Measurements from ENCODE around the gene TSPYL1. TPM values are rescaled to one million over a fixed set of nuclear protein-coding genes. Genes with fewer than 3 reads are reported as not detected.

Gene TSPYL1
- total and polyA plus RNA-seq, 9 of the 15 experiments (the other 6 are each of a cell fraction or from before 2014, with no cell fraction given), result 23.1 to 56.8 (median 37.9) TPM

DNA sequence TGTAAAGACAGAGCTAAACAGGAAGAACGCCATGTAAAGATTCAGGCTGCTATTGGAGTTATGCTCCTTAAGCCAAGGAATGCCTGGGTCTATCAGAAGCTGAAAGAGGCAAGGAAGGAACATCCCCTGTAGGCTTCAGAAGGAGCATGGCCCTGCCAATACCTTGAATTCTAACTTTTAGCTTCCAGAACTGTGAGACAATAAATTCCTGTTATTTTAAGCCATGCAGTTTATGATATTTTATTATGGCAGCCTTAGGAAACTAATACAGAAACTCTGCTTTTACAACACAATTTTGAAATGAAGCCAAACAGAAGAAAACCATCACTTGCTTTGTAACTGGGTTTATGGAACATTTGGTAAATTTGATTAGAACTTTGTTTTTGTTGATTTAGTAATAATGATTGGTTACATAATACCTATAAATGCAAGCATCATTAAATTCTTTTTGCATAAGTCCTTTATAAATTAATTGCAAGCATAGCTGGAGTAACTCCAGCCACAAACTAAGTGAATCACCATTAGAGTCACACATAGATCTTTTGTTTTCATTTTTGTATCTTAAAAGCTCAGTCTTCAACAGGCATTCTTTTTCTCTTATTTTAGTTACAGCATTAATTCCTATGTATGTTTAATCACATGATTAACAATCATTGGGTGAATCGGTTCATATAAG, 33.5 kb upstream of the TSPYL1 start:
- CTCF ChIA-PET (ENCODE audit: low intra/inter-chr PET ratio), result no interaction called here
- POLR2A ChIA-PET, result no interaction called here
- DNase-seq (ENCODE audit: extremely low read depth in 1 of 4, low spot score in 3 of 4) (no peak), ATAC-seq (no peak), FAIRE-seq (no peak)
- WGBS (ENCODE audit: insufficient coverage, low coverage, missing lambda C conversion rate), result 0% methylated on average over 2 of the region's 2 CpGs
- H3K4me1 ChIP-seq (replicated peaks in 1 of 2; ENCODE audit: control insufficient read depth in 2 of 2, insufficient read depth in 2 of 2, low read length in 2 of 2), result no peaks in the 10 kb centered on the region
- no peak overlapping the region for H3K9ac ChIP-seq (ENCODE audit: insufficient read depth in 1 of 2, low read depth in 2 of 2, low read length in 2 of 2)
- no peak overlapping the region for H3K4me3 ChIP-seq
- no peaks in the 10 kb centered on the region for H3K27me3 ChIP-seq (ENCODE audit: control insufficient read depth in 2 of 2, insufficient read depth in 2 of 2, low read length in 2 of 2)
- H4K20me1 ChIP-seq (replicated peaks; ENCODE audit: control insufficient read depth, insufficient read depth, low read length), result no peaks in the 10 kb centered on the region
- H3K36me3 ChIP-seq (ENCODE audit: control insufficient read depth, insufficient read depth, low read length), result no peaks in the 10 kb centered on the region
- no TSS peak for BruUV-seq (replicated peaks)
- H3K79me2 ChIP-seq (ENCODE audit: control insufficient read depth, insufficient read depth, low read length), result no peaks in the 10 kb centered on the region
- in situ Hi-C loops (cut with MboI) (loop anchor here (5.0 kb wide), 1 partner anchor 59 kb away; the partner anchor contains the start of gene DSE), intact Hi-C loops (cut with micrococcal nuclease) (no loop called here)
- no peak overlapping the region for H3K27ac ChIP-seq (ENCODE audit: extremely low read depth, low read depth, low read length)
- H3K4me2 ChIP-seq (ENCODE audit: insufficient read depth, low read length), result no peak overlapping the region
- no peak overlapping the region for H2AFZ ChIP-seq (ENCODE audit: low read depth, low read length)
- no peaks in the 10 kb centered on the region for H3K9me1 ChIP-seq (ENCODE audit: control insufficient read depth, insufficient read depth, low read length)
- no peaks in the 10 kb centered on the region for H3K9me3 ChIP-seq (replicated peaks; ENCODE audit: control insufficient read depth, insufficient read depth, low read depth, low read length)
- TF ChIP-seq MCM7 (IDR thresholded peaks at IDR 0.05) (no peak), NR3C1 (CRISPR knock-in tag; IDR thresholded peaks at IDR 0.05) (no peak), E2F3 (CRISPR knock-in tag; IDR thresholded peaks at IDR 0.05) (no peak)
- TF ChIP-seq, protein P1, sequence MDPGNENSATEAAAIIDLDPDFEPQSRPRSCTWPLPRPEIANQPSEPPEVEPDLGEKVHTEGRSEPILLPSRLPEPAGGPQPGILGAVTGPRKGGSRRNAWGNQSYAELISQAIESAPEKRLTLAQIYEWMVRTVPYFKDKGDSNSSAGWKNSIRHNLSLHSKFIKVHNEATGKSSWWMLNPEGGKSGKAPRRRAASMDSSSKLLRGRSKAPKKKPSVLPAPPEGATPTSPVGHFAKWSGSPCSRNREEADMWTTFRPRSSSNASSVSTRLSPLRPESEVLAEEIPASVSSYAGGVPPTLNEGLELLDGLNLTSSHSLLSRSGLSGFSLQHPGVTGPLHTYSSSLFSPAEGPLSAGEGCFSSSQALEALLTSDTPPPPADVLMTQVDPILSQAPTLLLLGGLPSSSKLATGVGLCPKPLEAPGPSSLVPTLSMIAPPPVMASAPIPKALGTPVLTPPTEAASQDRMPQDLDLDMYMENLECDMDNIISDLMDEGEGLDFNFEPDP (CRISPR knock-in tag; IDR thresholded peaks at IDR 0.05), result no peak
- TF ChIP-seq, protein P2, sequence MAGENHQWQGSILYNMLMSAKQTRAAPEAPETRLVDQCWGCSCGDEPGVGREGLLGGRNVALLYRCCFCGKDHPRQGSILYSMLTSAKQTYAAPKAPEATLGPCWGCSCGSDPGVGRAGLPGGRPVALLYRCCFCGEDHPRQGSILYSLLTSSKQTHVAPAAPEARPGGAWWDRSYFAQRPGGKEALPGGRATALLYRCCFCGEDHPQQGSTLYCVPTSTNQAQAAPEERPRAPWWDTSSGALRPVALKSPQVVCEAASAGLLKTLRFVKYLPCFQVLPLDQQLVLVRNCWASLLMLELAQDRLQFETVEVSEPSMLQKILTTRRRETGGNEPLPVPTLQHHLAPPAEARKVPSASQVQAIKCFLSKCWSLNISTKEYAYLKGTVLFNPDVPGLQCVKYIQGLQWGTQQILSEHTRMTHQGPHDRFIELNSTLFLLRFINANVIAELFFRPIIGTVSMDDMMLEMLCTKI (IDR thresholded peaks at IDR 0.05; ENCODE audit: partially characterized antibody), result no peak
- TF ChIP-seq, protein P3, sequence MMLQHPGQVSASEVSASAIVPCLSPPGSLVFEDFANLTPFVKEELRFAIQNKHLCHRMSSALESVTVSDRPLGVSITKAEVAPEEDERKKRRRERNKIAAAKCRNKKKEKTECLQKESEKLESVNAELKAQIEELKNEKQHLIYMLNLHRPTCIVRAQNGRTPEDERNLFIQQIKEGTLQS (IDR thresholded peaks at IDR 0.05), result no peak
- TF ChIP-seq, protein P3 (CRISPR knock-in tag; conservative IDR thresholded peaks at IDR 0.05), result no peak
- TF ChIP-seq, protein P4, sequence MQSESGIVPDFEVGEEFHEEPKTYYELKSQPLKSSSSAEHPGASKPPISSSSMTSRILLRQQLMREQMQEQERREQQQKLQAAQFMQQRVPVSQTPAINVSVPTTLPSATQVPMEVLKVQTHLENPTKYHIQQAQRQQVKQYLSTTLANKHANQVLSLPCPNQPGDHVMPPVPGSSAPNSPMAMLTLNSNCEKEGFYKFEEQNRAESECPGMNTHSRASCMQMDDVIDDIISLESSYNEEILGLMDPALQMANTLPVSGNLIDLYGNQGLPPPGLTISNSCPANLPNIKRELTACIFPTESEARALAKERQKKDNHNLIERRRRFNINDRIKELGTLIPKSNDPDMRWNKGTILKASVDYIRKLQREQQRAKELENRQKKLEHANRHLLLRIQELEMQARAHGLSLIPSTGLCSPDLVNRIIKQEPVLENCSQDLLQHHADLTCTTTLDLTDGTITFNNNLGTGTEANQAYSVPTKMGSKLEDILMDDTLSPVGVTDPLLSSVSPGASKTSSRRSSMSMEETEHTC (IDR thresholded peaks at IDR 0.05), result no peak
- TF ChIP-seq, protein P5, sequence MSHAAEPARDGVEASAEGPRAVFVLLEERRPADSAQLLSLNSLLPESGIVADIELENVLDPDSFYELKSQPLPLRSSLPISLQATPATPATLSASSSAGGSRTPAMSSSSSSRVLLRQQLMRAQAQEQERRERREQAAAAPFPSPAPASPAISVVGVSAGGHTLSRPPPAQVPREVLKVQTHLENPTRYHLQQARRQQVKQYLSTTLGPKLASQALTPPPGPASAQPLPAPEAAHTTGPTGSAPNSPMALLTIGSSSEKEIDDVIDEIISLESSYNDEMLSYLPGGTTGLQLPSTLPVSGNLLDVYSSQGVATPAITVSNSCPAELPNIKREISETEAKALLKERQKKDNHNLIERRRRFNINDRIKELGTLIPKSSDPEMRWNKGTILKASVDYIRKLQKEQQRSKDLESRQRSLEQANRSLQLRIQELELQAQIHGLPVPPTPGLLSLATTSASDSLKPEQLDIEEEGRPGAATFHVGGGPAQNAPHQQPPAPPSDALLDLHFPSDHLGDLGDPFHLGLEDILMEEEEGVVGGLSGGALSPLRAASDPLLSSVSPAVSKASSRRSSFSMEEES (CRISPR knock-in tag; IDR thresholded peaks at IDR 0.05), result peak; percentile 53; the same call in 1 of the 2 replicates

All from K562 (cell line).